HG03139 (cell line): Measurements from ENCODE around the gene PRRC2A.

Experiments used
- ATAC-seq: cut with Tn5 transposase; IDR thresholded peaks from one replicate; pipeline ENCODE4 v1.9.1; 2021; ENCODE audit not compliant: unreplicated experiment

The PRRC2A gene

GRCh38 chr6:31622684-31623091, 2.2 kb downstream of the PRRC2A start:
- no peak for ATAC-seq

GRCh38 chr6:31624070-31624469, 3.6 kb downstream of the PRRC2A start:
- no peak for ATAC-seq

GRCh38 chr6:31626952-31627351, 6.4 kb downstream of the PRRC2A start:
- no peak for ATAC-seq

GRCh38 chr6:31627690-31628287, 7.3 kb downstream of the PRRC2A start:
- no peak for ATAC-seq

GRCh38 chr6:31629014-31629413, 8.5 kb downstream of the PRRC2A start:
- no peak for ATAC-seq

- ATAC-seq: no peak
Observed at GRCh38 chr6:31630177-31630934, 9.8 kb downstream of the PRRC2A start.

GRCh38 chr6:31631209-31631608, 10.7 kb downstream of the PRRC2A start:
- ATAC-seq: no peak

GRCh38 chr6:31631681-31632278, 11.3 kb downstream of the PRRC2A start:
- no peak for ATAC-seq

- ATAC-seq: no peak
Observed at GRCh38 chr6:31632279-31632946, 11.9 kb downstream of the PRRC2A start.

- ATAC-seq: no peak
Observed at GRCh38 chr6:31633447-31633846, 12.9 kb downstream of the PRRC2A start.

- ATAC-seq: no peak
Observed at GRCh38 chr6:31634131-31634530, 13.6 kb downstream of the PRRC2A start.

GRCh38 chr6:31634969-31635575, 14.6 kb downstream of the PRRC2A start:
- no peak for ATAC-seq

GRCh38 chr6:31636698-31637596, 16.4 kb downstream of the PRRC2A start:
- ATAC-seq: no peak

- ATAC-seq: no peak
Observed at GRCh38 chr6:31639043-31639442, 18.5 kb downstream of the PRRC2A start.

GRCh38 chr6:31639449-31639861, 18.9 kb downstream of the PRRC2A start:
- ATAC-seq: no peak

- no peak for ATAC-seq
Observed at GRCh38 chr6:31640612-31641011, 20.1 kb downstream of the PRRC2A start.

- ATAC-seq: no peak
Observed at GRCh38 chr6:31641370-31641769, 20.9 kb downstream of the PRRC2A start.

- no peak for ATAC-seq
Observed at GRCh38 chr6:31642798-31643570, 22.5 kb downstream of the PRRC2A start.

GRCh38 chr6:31643818-31644454, 23.4 kb downstream of the PRRC2A start:
- no peak for ATAC-seq
